VCaP (cell line): ENCODE measurements around the gene CRKL.

ENCODE experiments used
- H3K27ac ChIP-seq: fragments of 450-650 bp; 2 replicates; pipeline ENCODE4 v1.5.1; 2017
- TF ChIP-seq, protein P1 (sequence below): fragments of 450-650 bp; conservative IDR thresholded peaks from 2 replicates; pipeline ENCODE4 v1.5.1; 2017; ENCODE audit warnings: mild to moderate bottlenecking, moderate library complexity

CRKL gene

GRCh38 chr22:20916916-20917810 is at the start of gene CRKL:
Gene CRKL (plus strand): TSS chr22:20917407. CDS start chr22:20917935, 528 bp downstream.
- H3K27ac ChIP-seq: peak within 1 kb of the TSS; percentile 97
- TF ChIP-seq, protein P1, sequence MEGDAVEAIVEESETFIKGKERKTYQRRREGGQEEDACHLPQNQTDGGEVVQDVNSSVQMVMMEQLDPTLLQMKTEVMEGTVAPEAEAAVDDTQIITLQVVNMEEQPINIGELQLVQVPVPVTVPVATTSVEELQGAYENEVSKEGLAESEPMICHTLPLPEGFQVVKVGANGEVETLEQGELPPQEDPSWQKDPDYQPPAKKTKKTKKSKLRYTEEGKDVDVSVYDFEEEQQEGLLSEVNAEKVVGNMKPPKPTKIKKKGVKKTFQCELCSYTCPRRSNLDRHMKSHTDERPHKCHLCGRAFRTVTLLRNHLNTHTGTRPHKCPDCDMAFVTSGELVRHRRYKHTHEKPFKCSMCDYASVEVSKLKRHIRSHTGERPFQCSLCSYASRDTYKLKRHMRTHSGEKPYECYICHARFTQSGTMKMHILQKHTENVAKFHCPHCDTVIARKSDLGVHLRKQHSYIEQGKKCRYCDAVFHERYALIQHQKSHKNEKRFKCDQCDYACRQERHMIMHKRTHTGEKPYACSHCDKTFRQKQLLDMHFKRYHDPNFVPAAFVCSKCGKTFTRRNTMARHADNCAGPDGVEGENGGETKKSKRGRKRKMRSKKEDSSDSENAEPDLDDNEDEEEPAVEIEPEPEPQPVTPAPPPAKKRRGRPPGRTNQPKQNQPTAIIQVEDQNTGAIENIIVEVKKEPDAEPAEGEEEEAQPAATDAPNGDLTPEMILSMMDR: peak; percentile 99

GRCh38 chr22:20868025-20868962 is 48.9 kb upstream of the CRKL start:
- TF ChIP-seq, protein P1: no peak
- H3K27ac ChIP-seq: peak overlapping the region; percentile 37

DNA sequence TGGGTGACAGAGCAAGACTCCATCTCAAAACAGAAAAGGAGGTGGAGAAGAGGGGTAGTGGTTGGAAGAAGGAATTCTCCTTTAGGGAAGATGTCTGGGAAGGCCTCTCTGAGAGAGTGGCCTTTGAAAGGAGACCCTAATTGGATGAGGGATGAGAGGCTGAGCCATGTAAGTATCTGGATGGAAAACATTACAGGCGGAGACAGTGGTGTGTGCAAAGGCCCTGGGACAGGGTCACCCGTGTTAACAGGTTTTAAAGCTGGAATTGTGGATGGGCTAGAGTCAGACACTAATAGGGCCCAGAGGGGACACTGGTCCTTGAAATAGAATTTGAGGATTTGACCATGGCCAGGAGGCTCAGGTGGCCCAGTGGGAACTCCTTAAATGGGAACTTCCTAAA is 48.0 kb upstream of the CRKL start:
- H3K27ac ChIP-seq: no peak overlapping the region
- TF ChIP-seq, protein P1: no peak

GRCh38 chr22:20873214-20873613 is 44.0 kb upstream of the CRKL start:
- no peak overlapping the region for H3K27ac ChIP-seq
- TF ChIP-seq, protein P1: no peak

GRCh38 chr22:20875296-20875695 is 41.9 kb upstream of the CRKL start:
- H3K27ac ChIP-seq: no peak overlapping the region
- TF ChIP-seq, protein P1: no peak

DNA sequence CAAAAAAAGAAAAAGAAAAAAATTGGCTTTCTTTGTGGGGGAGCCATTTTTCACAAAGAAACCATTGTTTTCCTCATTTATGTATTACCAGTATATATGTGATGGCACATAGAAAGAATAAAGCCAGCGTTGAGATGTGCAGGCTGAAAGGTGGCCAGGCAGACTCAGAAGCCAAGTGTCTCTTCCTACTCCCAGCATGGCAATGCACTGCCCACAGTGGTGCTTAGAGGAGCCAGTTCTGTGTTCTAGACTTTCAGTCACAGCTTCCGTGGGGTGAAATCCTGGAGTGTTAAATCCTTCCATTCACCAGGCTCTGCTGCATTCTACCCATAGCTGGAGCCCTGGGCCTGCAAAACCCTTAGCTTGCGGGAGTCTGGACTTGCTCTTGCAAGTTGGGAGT is 39.5 kb upstream of the CRKL start:
- TF ChIP-seq, protein P1: no peak
- no peak overlapping the region for H3K27ac ChIP-seq

DNA sequence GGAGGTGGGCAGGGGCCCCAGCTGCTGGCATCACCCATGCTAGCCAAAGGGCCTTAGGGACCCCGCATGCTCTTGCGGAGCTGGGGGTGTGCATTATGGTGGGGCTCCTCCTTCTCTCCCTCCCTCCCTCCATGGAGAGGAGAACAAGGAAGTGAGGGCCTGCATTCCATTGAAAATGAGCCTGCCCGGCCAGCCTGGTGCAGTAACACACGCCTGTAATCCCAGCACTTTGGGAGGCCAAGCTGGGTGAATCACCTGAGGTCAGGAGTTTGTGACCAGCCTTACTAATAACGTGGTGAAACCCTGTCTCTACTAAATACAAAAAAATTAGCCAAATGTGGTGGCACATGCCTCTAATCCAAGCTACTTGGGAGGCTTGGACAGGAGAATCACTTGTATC is 36.0 kb upstream of the CRKL start:
- H3K27ac ChIP-seq: no peak overlapping the region
- TF ChIP-seq, protein P1: no peak
